Lung microvascular endothelial cell (primary cell): ENCODE measurements around the gene CRYGC. TPM values are rescaled to one million over a fixed set of nuclear protein-coding genes. Genes with fewer than 3 reads are reported as not detected.
A peak's percentile ranks its signal among the peaks of the same experiment; 100 is the strongest.
"Not testable (repeated sequence)": the region's sequence is repeated elsewhere in the genome, so short reads cannot be mapped to it uniquely, and the experiment has no call there.

Experiments used
- DNase-seq, 2 donors: peaks; one replicate each; pipeline versions ENCODE4 v3.0.0 to v3.0.0-alpha.2; 2010; ENCODE audit warnings: low read depth in 2 of 2
- total RNA-seq: library from RNA; depleted of rRNA; stranded (reverse); fragments of >200 nt; gene quantifications from 2 replicates; pipeline ENCODE4 v1.2.1, GENCODE V29; 2014

Gene CRYGC
- total RNA-seq, 1 donor from 2014 or later, result not detected

DNA sequence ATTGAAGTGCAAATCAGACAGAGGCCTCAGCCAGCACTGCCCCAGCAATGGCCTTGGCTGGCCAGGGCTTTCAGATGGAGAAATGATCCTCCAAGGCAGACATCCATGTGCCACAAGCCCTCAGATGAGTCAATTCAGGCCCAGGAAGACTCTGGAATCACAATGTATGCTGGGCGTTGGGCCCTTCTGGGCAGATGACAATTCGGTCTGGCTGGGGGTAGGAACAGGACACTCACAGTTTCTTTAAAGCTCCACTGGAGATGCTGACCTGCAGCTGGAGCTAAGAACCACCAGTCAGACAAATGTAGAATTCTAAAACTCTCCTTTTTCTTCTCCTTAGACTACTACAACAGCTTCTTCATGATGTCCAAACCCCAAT is 7.1 kb upstream of the CRYGC start:
- DNase-seq, result no peak

DNA sequence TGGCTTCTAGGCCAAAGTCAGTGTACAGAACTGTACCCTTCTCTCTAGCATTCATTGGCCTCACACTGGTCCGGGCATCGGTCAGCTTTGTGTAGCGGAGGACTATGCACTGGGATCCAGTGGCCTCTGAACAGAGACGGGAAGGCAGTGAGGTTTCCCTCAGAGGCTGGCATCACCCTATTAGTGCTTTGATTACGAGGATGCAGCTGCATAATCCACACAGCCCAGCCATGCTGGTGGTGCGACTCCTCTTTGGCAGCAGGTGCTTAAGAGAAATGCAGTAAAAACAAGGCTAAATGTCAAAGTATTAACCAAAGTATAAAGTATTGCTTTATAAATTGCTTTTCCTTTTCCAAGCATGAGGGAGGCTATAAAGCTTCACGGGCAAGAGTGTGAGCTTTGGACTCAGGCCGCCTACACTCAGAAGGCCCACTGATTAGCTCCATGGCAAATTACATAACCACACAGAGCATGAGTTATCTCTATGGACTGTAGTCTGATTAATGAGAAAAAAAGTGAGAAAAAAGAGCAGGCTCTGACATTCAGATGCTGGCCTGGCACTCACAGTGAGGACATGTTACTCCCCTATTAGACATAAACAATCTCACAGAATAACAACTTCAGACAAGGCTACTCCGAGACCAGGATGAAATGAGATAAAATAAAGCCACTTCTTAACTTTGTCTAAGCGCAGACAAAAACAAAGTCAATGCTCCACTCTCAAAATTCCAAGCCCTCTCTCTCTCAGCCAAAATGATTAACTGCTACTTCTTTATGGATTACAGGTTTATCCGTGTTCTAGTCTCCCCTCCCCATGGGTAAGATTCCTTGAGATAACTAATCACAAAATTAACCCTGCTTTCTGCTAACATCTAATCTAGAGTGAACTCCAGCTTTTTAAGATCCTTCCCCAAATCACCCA is 6.4 kb upstream of the CRYGC start:
- DNase-seq, result no peak

DNA sequence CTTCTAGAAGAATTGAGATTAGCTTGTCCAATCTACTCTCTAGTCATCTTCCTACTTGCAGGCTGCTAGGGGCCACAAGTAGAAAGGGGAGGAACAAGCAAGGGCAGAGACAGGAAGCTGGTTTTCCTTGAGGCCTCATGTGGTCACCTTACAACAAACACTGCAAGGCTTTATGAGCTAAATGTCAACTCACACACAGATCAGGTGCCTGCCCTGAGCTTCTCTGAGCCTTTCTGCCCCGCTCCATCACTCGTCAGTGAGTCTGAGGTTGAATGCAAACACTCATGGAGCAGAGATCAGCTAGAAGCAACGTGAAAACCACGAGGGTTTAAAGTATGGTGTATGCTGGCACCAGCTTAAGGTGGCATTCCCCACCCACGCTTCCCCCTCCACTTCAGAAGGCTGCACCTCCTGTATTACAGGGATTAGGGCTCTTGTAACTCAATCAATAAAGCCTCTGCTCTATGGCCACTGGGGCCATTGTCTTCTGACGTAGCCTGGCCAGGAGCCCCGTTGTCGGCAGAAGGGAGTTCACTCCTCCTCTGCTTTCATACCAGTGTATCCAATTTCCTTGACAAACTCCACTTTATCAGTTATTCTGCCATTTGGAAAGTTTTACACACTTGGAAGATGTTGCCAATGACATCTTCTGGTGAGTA is 5.4 kb upstream of the CRYGC start:
- no peak for DNase-seq

DNA sequence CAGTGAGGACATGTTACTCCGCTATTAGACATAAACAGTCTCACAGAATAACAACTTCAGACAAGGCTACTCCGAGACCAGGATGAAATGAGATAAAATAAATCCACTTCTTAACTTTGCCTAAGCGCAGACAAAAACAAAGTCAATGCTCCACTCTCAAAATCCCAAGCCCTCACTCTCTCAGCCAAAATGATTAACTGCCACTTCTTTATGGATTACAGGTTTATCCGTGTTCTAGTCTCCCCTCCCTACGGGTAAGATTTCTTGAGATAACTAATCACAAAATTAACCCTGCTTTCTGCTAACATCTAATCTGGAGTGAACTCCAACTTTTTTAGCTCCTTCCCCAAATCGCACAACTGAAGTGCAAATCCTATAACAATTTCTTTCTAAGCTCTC is 1.1 kb upstream of the CRYGC start:
- no peak for DNase-seq

DNA sequence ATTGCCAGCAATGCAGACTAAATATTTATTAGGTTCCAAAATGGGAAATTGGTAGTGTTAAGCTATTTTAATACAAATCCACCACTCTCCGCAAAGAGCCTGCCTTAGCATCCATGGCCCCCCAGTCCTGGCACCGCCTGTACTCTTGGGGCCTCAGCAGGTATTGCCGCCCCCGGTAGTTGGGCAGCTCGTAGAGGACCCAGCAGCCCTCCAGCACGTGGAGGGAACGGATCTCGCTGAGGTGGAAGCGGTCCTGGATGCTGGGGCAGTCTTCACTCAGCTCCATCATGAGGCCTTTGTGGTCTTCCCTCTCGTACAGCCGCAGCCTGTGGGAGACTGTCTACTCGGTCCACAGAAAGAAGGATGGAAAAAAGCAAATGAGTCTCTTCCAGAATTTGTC is 1.5 kb downstream of the CRYGC start:
- DNase-seq, result no peak

DNA sequence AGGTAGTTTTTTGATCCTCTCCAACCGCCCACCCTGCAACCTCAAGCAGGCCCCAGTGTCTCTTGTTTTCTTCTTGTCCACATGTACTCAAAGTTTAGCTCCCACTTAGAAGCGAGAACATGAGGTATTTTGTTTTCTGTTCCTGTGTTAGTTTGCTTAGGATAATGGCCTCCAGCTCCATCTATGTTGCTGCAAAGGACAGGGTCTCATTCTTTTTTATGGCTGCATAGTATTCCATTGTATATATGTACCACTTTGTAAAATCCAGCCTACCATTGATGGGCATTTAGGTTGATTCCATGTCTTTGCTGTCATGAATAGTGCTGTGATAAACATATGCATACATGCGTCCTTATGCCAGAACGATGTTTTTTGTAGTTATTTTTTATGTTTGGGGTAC is 2.5 kb downstream of the CRYGC start:
- no peak for DNase-seq

DNA sequence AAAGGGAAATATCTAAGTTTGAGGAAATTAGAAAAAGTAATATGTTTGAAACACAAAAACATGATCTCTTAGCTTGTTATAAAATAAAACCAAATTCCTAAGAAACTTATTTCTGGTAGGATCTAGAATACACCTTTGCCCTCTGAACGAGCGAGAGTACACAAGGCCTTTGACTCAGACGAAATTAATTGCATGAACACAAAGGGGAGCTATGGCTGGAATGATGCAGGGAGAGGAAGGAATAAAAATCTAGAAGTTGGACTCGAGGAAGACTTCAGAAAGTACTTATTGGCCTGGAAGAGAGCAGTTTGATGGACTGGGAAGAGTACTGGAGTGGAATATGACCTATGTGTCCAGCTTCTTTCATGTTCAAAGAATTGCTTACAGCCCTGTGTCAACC is 4.4 kb downstream of the CRYGC start:
- DNase-seq, result no peak

DNA sequence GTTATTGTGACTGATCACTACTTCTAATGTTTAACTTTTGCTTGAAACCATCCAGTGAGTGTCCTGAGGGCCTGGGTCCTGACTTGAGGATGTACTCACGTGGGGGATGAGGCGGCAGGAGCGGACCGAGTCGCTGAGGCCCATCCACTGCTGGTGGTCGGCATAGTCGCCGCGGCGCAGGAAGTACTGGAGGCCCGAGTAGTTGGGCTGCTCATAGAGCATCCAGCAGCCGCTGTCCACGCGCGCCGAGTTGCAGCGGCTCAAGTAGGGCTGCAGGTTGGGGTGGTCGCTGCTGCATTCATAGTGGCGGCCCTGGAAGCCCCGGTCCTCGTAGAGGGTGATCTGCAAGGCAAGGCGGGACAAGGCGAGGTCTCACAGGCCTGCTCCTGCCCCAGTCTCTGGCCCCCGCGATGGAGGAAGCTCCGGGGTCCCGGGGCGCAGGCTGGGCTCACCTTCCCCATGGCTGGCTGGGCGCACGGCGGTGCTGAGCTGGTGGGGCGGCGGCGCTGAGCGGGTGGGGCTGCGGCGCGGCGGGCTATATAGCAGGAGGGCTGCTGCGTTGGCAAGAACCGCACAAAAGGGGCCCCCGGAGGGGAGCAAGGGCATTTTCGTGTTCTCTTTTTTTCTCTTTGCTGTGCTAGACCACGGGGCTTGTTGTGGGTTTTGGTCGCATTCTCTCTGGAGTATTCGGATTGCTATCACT is 5.5 kb downstream of the CRYGC start, which contains the start of gene CRYGD:
CRYGD (minus strand) TSS at position 512 of the 703 bp plus-strand sequence; CDS start at position 461, 51 bp downstream.
- DNase-seq, result not testable (repeated sequence)

DNA sequence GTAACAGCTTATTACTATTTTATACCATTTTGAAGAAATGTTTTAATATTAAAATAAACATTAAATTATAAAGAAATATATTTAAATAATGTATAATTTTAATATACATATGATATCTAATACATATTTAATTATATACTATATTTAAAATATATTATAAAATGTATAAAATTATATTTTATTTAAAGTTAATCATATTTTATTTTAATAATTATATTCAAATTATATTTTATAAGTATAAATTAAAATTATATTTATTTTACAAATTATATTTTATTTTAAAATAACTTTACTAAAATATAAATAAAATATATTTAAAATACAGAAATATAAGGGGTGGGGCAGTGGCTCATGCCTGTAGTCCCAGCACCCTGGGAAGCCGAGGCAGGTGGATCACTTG is 7.4 kb downstream of the CRYGC start:
- DNase-seq, result no peak

DNA sequence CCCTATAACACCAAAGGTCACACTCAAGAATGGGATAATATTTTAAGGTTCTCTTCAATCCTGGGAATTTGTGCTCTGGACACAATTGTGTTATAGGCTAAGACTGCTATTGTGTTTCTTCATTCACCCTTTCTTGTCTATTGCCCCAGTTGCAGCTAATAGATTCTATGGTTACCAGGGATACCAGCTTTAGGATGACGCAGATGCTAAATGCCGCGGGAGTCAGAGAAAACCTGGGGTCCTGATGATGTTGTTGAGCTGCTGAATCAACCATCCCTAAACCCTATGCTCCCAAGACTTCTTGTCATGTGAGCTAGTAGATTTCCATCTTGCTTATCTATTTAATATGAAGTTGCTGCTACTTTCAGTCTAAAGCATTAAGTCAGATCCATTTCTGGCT is 10.7 kb downstream of the CRYGC start:
- no peak for DNase-seq

DNA sequence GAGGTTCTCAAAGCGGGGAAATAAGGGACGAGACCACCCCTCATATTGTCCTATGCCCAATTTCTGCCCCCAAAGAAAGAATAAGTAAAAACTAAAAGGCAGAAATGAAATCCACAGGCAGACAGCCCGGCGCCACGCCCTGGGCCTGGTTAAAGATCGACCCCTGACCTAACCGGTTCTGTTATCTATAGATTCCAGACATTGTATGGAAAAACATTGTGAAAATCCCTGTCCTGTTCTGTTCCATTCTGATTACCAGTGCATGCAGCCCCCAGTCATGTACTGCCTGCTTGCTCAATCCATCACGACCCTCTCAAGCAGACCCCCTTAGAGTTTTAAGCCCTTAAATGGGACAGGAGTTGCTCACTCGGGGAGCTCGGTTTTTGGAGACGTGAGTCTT is 12.2 kb downstream of the CRYGC start:
- DNase-seq, result not testable (repeated sequence)

DNA sequence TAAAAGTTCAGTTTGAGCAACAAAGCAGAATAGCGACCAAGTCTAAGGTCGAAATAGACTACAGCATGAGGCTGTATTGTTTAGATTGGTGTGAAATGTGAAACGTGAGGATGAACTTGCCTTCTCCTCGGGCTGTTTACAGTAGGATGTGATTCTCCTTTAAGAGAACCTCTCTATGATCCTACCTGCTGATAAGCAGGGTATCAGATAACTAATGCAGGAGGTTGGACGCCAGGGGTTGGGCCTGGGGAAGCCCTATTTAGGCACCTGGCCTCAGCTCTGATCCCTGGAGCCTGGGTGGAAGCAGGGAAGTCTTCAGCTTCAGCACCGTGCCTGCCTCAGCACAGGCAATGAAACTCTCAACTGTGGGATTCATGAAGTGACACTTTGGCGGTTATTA is 16.7 kb downstream of the CRYGC start:
- DNase-seq, result no peak

DNA sequence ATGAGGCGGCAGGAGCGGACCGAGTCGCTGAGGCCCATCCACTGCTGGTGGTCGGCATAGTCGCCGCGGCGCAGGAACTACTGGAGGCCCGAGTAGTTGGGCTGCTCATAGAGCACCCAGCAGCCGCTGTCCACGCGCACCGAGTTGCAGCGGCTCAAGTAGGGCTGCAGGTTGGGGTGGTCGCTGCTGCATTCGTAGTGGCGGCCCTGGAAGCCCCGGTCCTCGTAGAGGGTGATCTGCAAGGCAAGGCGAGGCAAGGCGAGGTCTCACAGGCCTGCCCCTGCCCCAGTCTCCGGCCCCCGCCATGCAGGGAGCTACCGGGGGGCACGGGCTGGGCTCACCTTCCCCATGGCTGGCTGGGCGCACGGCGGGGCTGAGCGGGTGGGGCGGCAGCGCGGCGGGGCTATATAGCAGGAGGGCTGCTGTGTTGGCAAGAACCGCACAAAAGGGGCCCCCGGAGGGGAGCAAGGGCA is 17.3 kb downstream of the CRYGC start:
- DNase-seq, result not testable (repeated sequence)

DNA sequence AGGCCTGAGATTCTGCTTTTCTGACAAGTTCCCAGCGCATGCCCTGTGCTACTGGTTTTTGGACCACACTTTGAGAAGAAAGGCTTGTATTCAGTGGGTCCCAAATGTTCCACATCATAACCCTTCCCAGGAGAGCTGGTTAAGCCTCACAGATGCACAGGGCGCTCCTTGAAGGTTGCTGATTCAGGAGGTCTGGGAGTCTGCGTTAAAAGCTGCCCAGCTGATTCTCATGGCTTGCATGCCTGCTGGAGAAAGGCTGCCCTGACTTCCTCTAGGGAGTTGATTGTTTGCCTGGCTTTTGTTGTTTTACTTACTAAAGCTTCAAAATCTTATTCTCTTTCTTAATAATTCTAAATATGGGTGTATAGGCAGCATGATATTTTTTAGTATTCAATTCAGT is 26.0 kb downstream of the CRYGC start:
- no peak for DNase-seq

DNA sequence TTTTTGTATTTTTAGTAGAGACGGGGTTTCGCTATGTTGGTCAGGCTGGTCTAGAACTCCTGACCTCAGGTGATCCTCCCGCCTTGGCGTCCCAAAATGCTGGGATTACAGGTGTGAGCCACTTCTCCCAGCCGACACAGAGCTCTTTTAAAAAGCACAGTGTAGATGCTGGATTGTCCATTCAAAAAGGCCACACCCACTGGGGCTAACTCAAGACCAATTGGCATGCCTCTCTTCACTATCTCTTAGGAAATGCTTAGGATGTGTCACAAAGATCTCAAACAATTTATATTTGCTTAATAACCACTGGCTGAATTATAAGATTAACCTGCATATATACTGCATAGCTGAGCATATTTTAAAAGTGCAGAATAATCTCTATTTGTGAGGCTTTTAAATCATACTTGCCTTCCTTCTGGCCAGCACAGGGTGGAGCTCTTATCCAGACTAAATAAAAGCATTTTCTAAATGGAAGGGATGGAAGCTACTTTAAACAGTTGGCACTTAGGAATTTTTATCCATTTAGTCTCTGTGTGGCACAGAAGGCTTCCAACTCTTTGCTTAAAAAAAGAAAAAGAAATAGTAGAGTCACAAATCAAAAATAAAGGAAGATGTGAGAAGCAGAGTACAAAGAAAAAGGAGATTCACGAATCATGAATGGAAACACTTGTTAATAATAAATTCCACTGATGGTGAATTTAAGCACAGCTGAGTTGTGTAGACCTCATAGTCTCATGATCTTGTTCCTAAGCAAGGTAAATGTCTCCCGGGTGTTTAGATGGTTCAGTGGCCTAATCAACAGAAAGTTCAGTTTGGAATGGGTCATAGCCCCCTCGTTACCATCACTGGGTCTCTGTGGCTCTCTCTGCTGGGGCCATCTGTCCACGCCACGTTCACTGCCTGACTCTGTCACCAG is 27.7 kb downstream of the CRYGC start:
- peak; percentile 24 to 62 for DNase-seq

DNA sequence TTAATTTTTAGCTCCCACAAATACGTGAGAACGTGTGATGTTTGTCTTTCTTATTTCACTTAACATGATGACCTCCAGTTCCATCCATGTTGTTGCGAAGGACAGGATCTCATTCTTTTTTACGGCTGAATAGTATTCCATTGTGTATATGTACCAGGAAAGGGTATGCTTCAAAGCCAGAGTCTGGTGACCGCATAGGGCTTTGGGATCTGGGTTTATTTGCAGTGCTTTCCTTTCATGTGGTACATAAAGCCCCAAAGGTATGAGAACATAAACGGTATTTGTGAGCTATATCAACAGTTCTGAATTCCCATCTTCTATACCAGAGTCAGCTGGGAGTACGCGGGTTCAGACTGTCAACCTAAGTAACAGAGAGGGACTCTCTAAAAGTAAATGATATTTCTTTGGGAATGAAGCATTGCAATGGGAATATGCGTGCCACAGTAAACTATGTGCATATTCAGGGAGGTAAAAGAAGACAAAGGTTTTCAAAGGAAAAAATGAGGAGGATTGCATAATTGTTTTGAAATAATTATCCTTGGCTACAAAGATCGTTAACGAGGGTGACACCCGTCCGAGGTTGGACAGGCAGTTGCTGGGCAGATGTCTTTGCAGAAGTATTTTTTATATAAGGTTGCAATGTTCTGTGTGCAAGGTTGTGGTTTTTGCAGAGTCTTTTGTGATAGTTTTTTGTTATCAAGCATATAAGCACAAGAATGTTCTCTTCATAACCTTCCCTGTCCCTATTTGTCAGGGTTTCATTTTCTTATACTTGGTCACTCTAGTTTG is 29.8 kb downstream of the CRYGC start:
- no peak for DNase-seq

DNA sequence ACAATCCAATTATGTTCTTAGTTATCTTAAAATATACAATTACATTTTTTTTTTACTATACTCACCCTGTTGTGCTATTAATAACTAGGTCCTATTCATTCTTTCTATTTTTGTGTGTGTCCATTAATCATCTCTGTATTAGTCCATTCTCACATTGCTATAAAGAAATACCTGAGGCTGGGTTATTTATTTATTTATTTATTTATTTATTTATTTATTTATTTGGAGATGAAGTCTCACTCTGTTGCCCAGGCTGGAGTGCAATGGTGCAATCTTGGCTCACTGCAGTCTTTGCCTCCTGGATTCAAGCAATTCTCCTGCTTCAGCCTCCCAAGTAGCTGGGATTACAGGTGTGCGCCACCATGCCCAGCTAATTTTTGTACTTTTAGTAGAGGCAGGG is 30.9 kb downstream of the CRYGC start:
- not testable (repeated sequence) for DNase-seq

DNA sequence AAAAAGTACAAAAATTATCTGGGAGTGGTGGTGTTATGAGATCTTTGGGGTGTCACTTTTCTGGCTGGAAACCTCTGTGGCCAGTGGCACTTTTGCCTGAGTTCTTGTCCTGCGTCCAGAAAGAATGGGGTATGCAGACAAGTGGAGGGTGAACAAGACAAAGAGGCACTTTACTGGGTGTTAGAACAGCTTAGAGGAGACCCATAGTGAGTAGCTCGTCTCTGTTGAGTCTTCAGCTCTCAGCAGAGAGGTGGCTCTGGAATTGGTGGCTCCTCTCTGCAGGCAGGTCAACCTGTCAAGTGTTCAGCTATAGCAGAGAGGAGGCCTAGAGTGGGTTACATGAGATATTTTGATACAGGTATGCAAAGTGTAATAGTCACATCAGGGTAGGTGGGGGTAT is 31.4 kb downstream of the CRYGC start:
- no peak for DNase-seq

DNA sequence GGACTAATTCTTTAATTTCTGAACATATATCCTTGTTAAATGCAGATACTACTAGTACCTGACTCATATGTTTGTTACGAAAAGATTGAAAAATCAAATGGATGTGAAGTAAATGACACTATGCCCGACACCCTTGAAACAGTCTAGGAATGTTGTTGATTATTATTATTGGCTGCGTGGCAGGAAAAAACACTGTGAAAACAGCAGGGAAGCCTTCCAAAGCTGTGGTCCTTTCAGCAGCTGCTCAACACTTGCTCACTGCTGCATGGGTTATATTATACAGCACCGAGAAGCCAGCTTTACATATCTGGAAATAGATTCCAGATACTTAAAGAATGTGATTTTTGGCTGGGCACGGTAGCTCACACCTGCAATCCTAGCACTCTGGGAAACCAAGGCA is 31.8 kb downstream of the CRYGC start:
- DNase-seq, result no peak

DNA sequence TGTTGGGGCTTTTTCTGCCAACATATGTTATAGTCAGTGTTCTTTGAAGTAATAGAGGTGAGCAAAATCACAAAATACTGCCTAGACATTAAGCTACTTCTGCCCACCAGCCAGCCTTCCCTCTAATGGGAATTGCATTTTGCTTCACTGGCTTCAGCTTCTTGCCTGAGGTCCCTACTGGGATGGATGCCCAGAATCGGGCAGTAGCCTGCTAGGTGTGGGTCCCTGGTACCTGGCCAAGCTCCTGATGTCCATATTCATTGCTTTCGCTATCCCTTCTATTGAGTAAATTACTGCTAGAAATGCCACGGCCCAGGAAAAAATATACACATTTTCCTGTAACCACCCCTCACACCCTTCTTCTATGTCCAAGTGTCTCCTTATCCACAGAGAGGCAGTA is 32.3 kb downstream of the CRYGC start:
- no peak for DNase-seq
